Endothelial cell of umbilical vein (primary cell): ENCODE data around the gene TMEM176A. TPM values are rescaled to one million over a fixed set of nuclear protein-coding genes. Genes with fewer than 3 reads are reported as not detected.

Experiments
- BruUV-seq: library from RNA; stranded (reverse); fragments of 400-500 nt; replicated peaks from 2 replicates; lab custom pipeline; 2021; lab: Mats Ljungman, UMichigan
- CTCF ChIA-PET: fragments of 300-600, 350-600 bp; sonication (Branson Sonifier 250); formaldehyde crosslinking; loops from one replicate; lab custom pipeline; 2021; ENCODE audit warnings: antibody characterized with exemption, inconsistent platforms; lab: Charles Lee
- POLR2A ChIA-PET: fragments of 300-600, 350-600 bp; sonication (Branson Sonifier 250); formaldehyde crosslinking; loops from one replicate; lab custom pipeline; 2021; ENCODE audit warnings: antibody characterized with exemption, inconsistent platforms; lab: Charles Lee
- DNase-seq: peaks from one replicate; pipeline ENCODE4 v3.0.0-alpha.2; 2011; ENCODE audit warnings: low read depth, low spot score
- FAIRE-seq: peaks from 2 replicates; lab custom pipeline; 2011; peaks lifted over from hg19 to GRCh38; lab: Jason Lieb, UNC
- H2AFZ ChIP-seq: 2 replicates; pipeline ENCODE4 v1.6.0; 2012; ENCODE audit warnings: low read depth, low read length, control low read depth, inconsistent platforms
- H3K27ac ChIP-seq: 2 replicates; pipeline ENCODE4 v1.5.1; 2011; ENCODE audit warnings: low read depth, mild to moderate bottlenecking, control low read depth, low read length, moderate library complexity; ENCODE audit not compliant: insufficient read depth
- H3K27me3 ChIP-seq, 2 experiments: 2 replicates each; pipeline versions ENCODE4 v1.6.0 to v1.6.1; 2011; ENCODE audit warnings: low read length in 2 of 2, mixed read lengths in 1 of 2; ENCODE audit not compliant: control insufficient read depth in 2 of 2, insufficient read depth in 2 of 2
- H3K36me3 ChIP-seq, 2 experiments: 2 replicates in 1 of 2; 3 replicates in 1 of 2; pipeline ENCODE4 v1.5.1; 2011; ENCODE audit warnings: low read length in 2 of 2, mild to moderate bottlenecking in 1 of 2, moderate library complexity in 1 of 2; ENCODE audit not compliant: control insufficient read depth in 2 of 2, insufficient read depth in 2 of 2; ENCODE audit errors: extremely low read depth in 1 of 2
- H3K4me1 ChIP-seq: 3 replicates; pipeline ENCODE4 v1.5.1; 2011; ENCODE audit warnings: mild to moderate bottlenecking, low read length; ENCODE audit not compliant: control insufficient read depth, insufficient read depth; ENCODE audit errors: extremely low read depth
- H3K4me2 ChIP-seq: 2 replicates; pipeline ENCODE4 v1.6.1; 2011; ENCODE audit warnings: low read length, control low read depth, mixed read lengths; ENCODE audit not compliant: insufficient read depth
- H3K4me3 ChIP-seq, 3 experiments: fragments of 200-600 bp in 1 of 3; sonication (generic), shearing (Covaris generic) in 1 of 3; replicated peaks in 1 of 3; 2 replicates each; pipeline ENCODE4 v1.5.1; 2011 to 2016; ENCODE audit warnings: control low read depth in 3 of 3, low read length in 3 of 3, mild to moderate bottlenecking in 2 of 3, inconsistent platforms in 1 of 3, low read depth in 1 of 3, moderate library complexity in 1 of 3; ENCODE audit not compliant: insufficient read depth in 1 of 3
- H3K79me2 ChIP-seq: 2 replicates; pipeline ENCODE4 v1.6.0; 2012; ENCODE audit warnings: low read length, inconsistent platforms; ENCODE audit not compliant: control insufficient read depth, insufficient read depth
- H3K9ac ChIP-seq: replicated peaks from 2 replicates; pipeline ENCODE3; 2011; ENCODE audit warnings: low read length, control low read depth; ENCODE audit not compliant: insufficient read depth; ENCODE audit errors: extremely low read depth
- H3K9me1 ChIP-seq: replicated peaks from 3 replicates; pipeline ENCODE4 v1.6.0; 2011; ENCODE audit warnings: mild to moderate bottlenecking, low read length; ENCODE audit not compliant: control insufficient read depth, insufficient read depth; ENCODE audit errors: extremely low read depth
- H3K9me3 ChIP-seq: replicated peaks from 2 replicates; pipeline ENCODE4 v1.5.1; 2012; ENCODE audit warnings: low read length, inconsistent platforms; ENCODE audit not compliant: control insufficient read depth, insufficient read depth
- H4K20me1 ChIP-seq: replicated peaks from 2 replicates; pipeline ENCODE3; 2011; ENCODE audit warnings: mild to moderate bottlenecking, low read length; ENCODE audit not compliant: control insufficient read depth, insufficient read depth; ENCODE audit errors: extremely low read depth
- CTCF ChIP-seq, 2 donors: IDR thresholded peaks; 1 replicate in 1 of 2; 2 replicates in 1 of 2; pipeline ENCODE4 v1.5.1; 2011; ENCODE audit warnings: low read length in 2 of 2, mild to moderate bottlenecking in 2 of 2, moderate library complexity in 2 of 2, control low read depth in 1 of 2, inconsistent platforms in 1 of 2, low read depth in 1 of 2; ENCODE audit not compliant: insufficient read depth in 1 of 2; ENCODE audit errors: extremely low read depth in 1 of 2
- EZH2 ChIP-seq: IDR thresholded peaks from 2 replicates; pipeline ENCODE4 v1.6.1; 2012; ENCODE audit warnings: borderline replicate concordance, low read depth, mild to moderate bottlenecking, moderate library complexity, low read length, inconsistent platforms; ENCODE audit not compliant: severe bottlenecking
- FOS ChIP-seq: IDR thresholded peaks from 2 replicates; pipeline ENCODE4 v1.6.1; 2011; ENCODE audit warnings: mild to moderate bottlenecking, low read length, moderate library complexity, borderline replicate concordance; ENCODE audit not compliant: insufficient read depth
- GATA2 ChIP-seq: IDR thresholded peaks from 2 replicates; pipeline ENCODE4 v1.7.0; 2011; ENCODE audit warnings: low read depth, mild to moderate bottlenecking, moderate library complexity, mixed read lengths, low read length; ENCODE audit not compliant: insufficient read length, insufficient read depth
- MAX ChIP-seq: IDR thresholded peaks from 2 replicates; pipeline ENCODE4 v1.6.1; 2011; ENCODE audit not compliant: insufficient read depth, insufficient read length
- POLR2A ChIP-seq: IDR thresholded peaks from 2 replicates; pipeline ENCODE4 v1.6.1; 2012; ENCODE audit warnings: low read depth, mild to moderate bottlenecking, control low read depth, low read length
- dilution Hi-C: fragments of 300-500 bp; cut with MboI; formaldehyde crosslinking; loops from one replicate; pipeline ENCODE4 v1.15.0; 2019; ENCODE audit warnings: low sequenced_read_pairs; ENCODE audit not compliant: extremely low pct_ligation_motif_present
- intact Hi-C: fragments of 100-400 bp; cut with micrococcal nuclease; formaldehyde crosslinking; loops from one replicate; pipeline ENCODE4 v1.10.0; 2022
- polyA plus RNA-seq, 4 experiments: library from polyadenylated mRNA; depleted of rRNA in 3 of 4; stranded (reverse) in 3 of 4; unstranded in 1 of 4; fragments of >200 nt; gene quantifications; 2 replicates each; pipeline versions ENCODE4 v1.2.1 to v1.2.3, GENCODE V29; 2011 to 2012; ENCODE audit warnings: missing spikeins in 1 of 4
- total RNA-seq: library from RNA; stranded (reverse); gene quantifications from 2 replicates; pipeline ENCODE4 v1.2.3, GENCODE V29; 2021

Gene TMEM176A
- total and polyA plus RNA-seq, 2 donors (not counting 3 experiments of a cell fraction or from before 2014, with no cell fraction given) = not detected

- Histone ChIP-seq H3K27me3 (peaks cover 3 to 4% of the 10 kb centered on the region in 2 experiments), H3K9ac (no peak overlapping the region), H3K36me3 (no peaks in the 10 kb centered on the region), H3K9me1 (no peaks in the 10 kb centered on the region), H3K9me3 (no peaks in the 10 kb centered on the region), H4K20me1 (no peaks in the 10 kb centered on the region), H3K4me2 (no peak overlapping the region), H3K79me2 (no peaks in the 10 kb centered on the region), H3K4me3 (no peak overlapping the region), H3K27ac (no peak overlapping the region), H3K4me1 (no peaks in the 10 kb centered on the region), H2AFZ (no peak overlapping the region)
- dilution Hi-C loops = no loop called here
- POLR2A ChIA-PET = no interaction called here
- DNase-seq (no peak), FAIRE-seq (no peak)
- BruUV-seq = no TSS peak
- CTCF ChIA-PET = interaction anchor here (1.0 kb wide), 1 partner anchor 30 kb away, joined by 3 read pairs; no protein-coding TSS in a partner anchor
- TF ChIP-seq POLR2A = no peak
- no peak for TF ChIP-seq MAX
- intact Hi-C loops = no loop called here
Measured at GRCh38 chr7:150846291-150847115, 45.9 kb downstream of the TMEM176A start.

GRCh38 chr7:150847536-150847935 lies 47.0 kb downstream of the TMEM176A start:
- H3K79me2 ChIP-seq = no peaks in the 10 kb centered on the region
- ChIA-PET CTCF (interaction anchor here (1.0 to 1.4 kb wide), 2 partner anchors 9 to 29 kb away, joined by 3 to 4 read pairs; no protein-coding TSS in a partner anchor), POLR2A (no interaction called here)
- no peaks in the 10 kb centered on the region for H3K9me1 ChIP-seq
- FAIRE-seq (no peak), DNase-seq (no peak)
- H2AFZ ChIP-seq = no peak overlapping the region
- H3K9me3 ChIP-seq = no peaks in the 10 kb centered on the region
- H3K4me2 ChIP-seq = no peak overlapping the region
- no peaks in the 10 kb centered on the region for H4K20me1 ChIP-seq
- H3K4me3 ChIP-seq = no peak overlapping the region
- peaks cover 3 to 7% of the 10 kb centered on the region in 2 experiments for H3K27me3 ChIP-seq
- H3K36me3 ChIP-seq = no peaks in the 10 kb centered on the region
- no peaks in the 10 kb centered on the region for H3K4me1 ChIP-seq
- no peak for TF ChIP-seq POLR2A
- TF ChIP-seq CTCF (IDR thresholded peaks at IDR 0.05; ENCODE audit: extremely low read depth in 1 of 2, insufficient read depth in 1 of 2, low read depth in 1 of 2, low read length in 2 of 2) = no peak
- TF ChIP-seq GATA2 = no peak
- TF ChIP-seq FOS = no peak
- TF ChIP-seq EZH2 = no peak
- no TSS peak for BruUV-seq
- intact Hi-C loops (no loop called here), dilution Hi-C loops (no loop called here)
- H3K27ac ChIP-seq = no peak overlapping the region
- H3K9ac ChIP-seq = no peak overlapping the region
